AG09309 (cell line): ENCODE data around the gene LPA.

ENCODE experiments used
- DNase-seq: peaks from one replicate; pipeline ENCODE4 v3.0.0-alpha.2; 2010; ENCODE audit warnings: low read depth
- H3K4me3 ChIP-seq: 2 replicates; pipeline ENCODE4 v1.5.1; 2011; ENCODE audit warnings: mild to moderate bottlenecking, low read depth, low read length, moderate library complexity; ENCODE audit not compliant: control insufficient read depth
- CTCF ChIP-seq: IDR thresholded peaks from 2 replicates; pipeline ENCODE4 v1.5.1; 2011; ENCODE audit warnings: mild to moderate bottlenecking, low read depth, low read length, inconsistent platforms; ENCODE audit not compliant: insufficient read depth, control insufficient read depth; ENCODE audit errors: missing control alignments

Gene LPA

GRCh38 chr6:160509610-160510009 is 154.5 kb downstream of the LPA start:
- TF ChIP-seq CTCF = no peak
- no peak overlapping the region for H3K4me3 ChIP-seq
- no peak for DNase-seq

DNA sequence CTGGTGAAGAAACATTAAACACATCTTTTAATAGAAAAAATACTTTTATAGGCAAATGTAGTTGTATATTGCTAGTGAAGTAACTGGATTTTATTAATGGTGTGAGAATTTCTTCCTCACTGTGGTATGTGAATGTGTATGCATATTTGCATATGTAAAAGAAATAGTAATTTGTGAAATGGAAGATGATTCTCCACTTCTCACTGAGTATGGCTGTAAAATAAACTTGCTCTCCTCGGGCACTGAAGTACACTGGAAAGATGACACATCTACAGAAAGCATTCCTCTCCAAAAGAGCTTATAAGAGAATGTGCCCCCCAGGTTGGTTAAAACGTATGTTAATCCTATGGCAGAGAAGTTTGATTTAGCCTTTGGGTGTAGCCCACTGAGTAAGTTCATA is 155.5 kb downstream of the LPA start:
- no peak overlapping the region for H3K4me3 ChIP-seq
- DNase-seq = no peak
- TF ChIP-seq CTCF = no peak

GRCh38 chr6:160507420-160507819 is 156.7 kb downstream of the LPA start:
- DNase-seq = no peak
- H3K4me3 ChIP-seq = no peak overlapping the region
- no peak for TF ChIP-seq CTCF

DNA sequence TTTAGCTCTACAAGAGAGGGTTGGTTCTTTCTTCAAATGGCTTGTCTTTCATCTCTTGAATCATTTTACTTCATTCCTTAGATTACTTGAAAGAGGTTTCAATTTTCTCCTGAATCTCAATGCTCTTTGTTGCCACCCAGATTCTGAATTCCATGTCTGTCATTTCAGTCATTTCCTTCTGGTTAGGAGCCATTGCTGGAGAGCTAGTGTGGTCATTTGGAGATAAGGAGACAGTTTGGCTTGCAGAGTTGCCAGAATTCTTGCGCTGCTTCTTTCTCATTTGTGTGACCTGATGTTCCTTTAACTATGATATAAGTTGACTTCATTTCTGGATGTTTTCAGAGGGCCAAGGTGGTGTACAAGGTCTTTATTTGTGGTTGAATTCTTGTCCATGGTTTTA is 158.1 kb downstream of the LPA start:
- TF ChIP-seq CTCF = no peak
- no peak overlapping the region for H3K4me3 ChIP-seq
- no peak for DNase-seq

DNA sequence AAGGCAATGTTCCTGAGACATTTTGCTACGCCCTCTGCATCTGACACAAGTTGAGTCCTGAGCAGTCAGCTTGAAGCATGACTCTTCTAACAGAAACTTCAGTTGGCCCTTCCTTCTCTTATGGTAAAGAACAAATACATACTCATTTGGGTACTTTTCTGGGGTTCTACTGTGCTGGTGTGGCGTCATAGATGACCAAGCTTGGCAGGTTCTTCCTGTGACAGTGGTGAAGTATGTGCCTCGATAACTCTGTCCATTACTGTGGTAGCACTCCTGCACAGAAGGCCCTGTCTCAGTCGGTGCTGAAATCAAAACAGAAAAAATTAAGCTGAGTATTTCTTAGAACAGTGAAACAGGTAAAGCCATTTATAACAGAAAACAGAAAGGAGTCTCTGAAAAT is 163.4 kb downstream of the LPA start:
- TF ChIP-seq CTCF = no peak
- no peak for DNase-seq

DNA sequence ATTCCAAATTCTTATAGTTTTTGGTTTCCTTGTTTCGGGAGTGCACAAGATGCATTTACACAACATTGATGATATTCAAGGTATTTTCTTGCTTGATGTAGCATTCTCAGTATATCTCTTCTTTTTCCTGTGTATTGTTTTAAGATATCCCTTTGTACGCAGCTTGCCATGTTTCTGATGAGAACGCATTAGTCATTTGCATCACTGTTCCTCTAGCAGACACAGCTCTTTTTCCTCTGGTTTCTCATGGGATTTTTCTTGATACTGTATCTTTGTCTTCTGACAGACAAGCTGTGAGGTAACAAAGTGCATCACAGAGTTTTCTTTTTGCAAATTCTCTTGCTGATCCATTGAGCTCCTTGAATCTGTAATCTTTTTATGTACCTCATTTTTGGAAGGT is 169.5 kb downstream of the LPA start:
- DNase-seq = no peak
- no peak overlapping the region for H3K4me3 ChIP-seq
- TF ChIP-seq CTCF = no peak

More for the DNA sequence above, 163.4 kb downstream of the LPA start:
- no peak overlapping the region for H3K4me3 ChIP-seq

DNA sequence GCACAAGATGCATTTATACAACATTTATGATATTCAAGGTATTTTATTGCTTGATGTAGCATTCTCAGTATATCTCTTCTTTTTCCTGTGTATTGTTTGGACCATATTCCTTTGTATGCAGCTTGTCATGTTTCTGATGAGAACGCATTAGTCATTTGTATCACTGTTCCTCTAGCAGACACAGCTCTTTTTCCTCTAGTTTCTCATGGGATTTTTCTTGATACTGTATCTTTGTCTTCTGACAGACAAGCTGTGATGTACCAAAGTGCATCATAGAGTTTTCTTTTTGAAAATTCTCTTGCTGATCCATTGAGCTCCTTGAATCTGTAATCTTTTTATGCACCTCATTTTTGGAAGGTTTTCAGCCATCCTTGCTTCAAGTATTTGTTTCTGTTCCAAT is 175.0 kb downstream of the LPA start:
- DNase-seq = no peak
- TF ChIP-seq CTCF = no peak
- no peak overlapping the region for H3K4me3 ChIP-seq
